ENCODE measurements around the gene ASZ1.

DNA sequence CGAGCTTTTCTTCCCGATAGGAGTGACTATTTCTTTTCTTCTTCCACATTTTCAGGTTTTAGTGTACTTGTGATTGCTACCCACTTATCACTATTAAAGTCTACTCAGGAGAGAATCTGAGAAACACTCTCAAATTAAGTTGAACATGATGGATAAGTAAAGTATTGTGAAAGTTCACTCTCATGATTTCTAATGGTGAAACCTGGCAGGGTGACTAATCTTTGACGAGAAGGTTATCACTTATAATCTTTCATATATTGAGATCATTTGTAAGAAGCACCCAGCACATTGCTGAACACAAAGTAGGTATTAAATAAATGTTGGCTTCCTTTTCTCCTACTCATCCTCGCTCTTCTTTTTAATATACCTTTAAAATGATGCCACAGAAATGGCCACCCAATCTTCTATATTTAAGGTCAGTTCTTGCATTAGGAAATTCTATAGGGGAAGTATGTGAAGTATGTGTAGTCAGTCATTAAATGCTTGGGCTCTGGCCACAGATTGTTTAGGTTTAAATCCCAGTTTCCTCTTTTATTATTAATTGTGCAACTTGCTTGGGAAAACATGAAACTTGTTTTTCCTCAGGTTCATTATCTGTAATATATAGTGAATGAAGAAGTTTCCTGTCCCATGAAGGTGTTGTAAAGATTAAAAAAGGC, 49.4 kb upstream of the ASZ1 start:
- TF ChIP-seq, protein P1, sequence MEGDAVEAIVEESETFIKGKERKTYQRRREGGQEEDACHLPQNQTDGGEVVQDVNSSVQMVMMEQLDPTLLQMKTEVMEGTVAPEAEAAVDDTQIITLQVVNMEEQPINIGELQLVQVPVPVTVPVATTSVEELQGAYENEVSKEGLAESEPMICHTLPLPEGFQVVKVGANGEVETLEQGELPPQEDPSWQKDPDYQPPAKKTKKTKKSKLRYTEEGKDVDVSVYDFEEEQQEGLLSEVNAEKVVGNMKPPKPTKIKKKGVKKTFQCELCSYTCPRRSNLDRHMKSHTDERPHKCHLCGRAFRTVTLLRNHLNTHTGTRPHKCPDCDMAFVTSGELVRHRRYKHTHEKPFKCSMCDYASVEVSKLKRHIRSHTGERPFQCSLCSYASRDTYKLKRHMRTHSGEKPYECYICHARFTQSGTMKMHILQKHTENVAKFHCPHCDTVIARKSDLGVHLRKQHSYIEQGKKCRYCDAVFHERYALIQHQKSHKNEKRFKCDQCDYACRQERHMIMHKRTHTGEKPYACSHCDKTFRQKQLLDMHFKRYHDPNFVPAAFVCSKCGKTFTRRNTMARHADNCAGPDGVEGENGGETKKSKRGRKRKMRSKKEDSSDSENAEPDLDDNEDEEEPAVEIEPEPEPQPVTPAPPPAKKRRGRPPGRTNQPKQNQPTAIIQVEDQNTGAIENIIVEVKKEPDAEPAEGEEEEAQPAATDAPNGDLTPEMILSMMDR (IDR thresholded peaks at IDR 0.05 in 2 of 3, conservative IDR thresholded peaks at IDR 0.05 in 1 of 3; ENCODE audit: borderline replicate concordance in 1 of 3, insufficient read depth in 1 of 3, low read depth in 2 of 3, low read length in 2 of 3): no peak
- TF ChIP-seq ELF1 (IDR thresholded peaks at IDR 0.05; ENCODE audit: borderline replicate concordance, low read depth): no peak

Data from HCT116 (cell line).